ENCODE data around the gene REV3L.
A peak's percentile ranks its signal among the peaks of the same experiment; 100 is the strongest.

REV3L gene

GRCh38 chr6:111450087-111450486 lies 32.9 kb downstream of the REV3L start:
- no peak for DNase-seq (ENCODE audit: extremely low spot score)
- TF ChIP-seq CTCF (IDR thresholded peaks at IDR 0.05; ENCODE audit: control extremely low read depth, extremely low read depth, low read depth, missing control alignments) = no peak
- ChIA-PET POLR2A (interaction anchor here (0.6 kb wide), 1 partner anchor 34 kb away, joined by 3 read pairs; no protein-coding TSS in a partner anchor), CTCF (interaction anchor here (1.5 to 2.9 kb wide), 2 partner anchors 9 to 29 kb away, joined by 5 to 9 read pairs; no protein-coding TSS in a partner anchor)

- ChIA-PET CTCF (no interaction called here), POLR2A (no interaction called here)
- TF ChIP-seq CTCF (IDR thresholded peaks at IDR 0.05; ENCODE audit: control extremely low read depth, extremely low read depth, low read depth, missing control alignments) = no peak
- no peak for DNase-seq (ENCODE audit: extremely low spot score)
Measured at GRCh38 chr6:111449129-111449528, 33.9 kb downstream of the REV3L start.

- CTCF ChIA-PET = interaction anchor here (1.2 kb wide), 1 partner anchor 188 kb away, joined by 3 read pairs; no protein-coding TSS in a partner anchor
- TF ChIP-seq CTCF (IDR thresholded peaks at IDR 0.05; ENCODE audit: control extremely low read depth, extremely low read depth, low read depth, missing control alignments) = no peak
Measured at GRCh38 chr6:111447051-111447450, 36.0 kb downstream of the REV3L start.

GRCh38 chr6:111445861-111446267 lies 37.2 kb downstream of the REV3L start:
- CTCF ChIA-PET = interaction anchor here (1.2 kb wide), 1 partner anchor 187 kb away, joined by 3 read pairs; no protein-coding TSS in a partner anchor
- DNase-seq (ENCODE audit: extremely low spot score) = no peak
- no peak for TF ChIP-seq CTCF (IDR thresholded peaks at IDR 0.05; ENCODE audit: control extremely low read depth, extremely low read depth, low read depth, missing control alignments)
- POLR2A ChIA-PET = no interaction called here

More at GRCh38 chr6:111447051-111447450, 36.0 kb downstream of the REV3L start:
- POLR2A ChIA-PET = no interaction called here
- no peak for DNase-seq (ENCODE audit: extremely low spot score)

- ChIA-PET POLR2A (no interaction called here), CTCF (no interaction called here)
- no peak for TF ChIP-seq CTCF (IDR thresholded peaks at IDR 0.05; ENCODE audit: control extremely low read depth, extremely low read depth, low read depth, missing control alignments)
- DNase-seq (ENCODE audit: extremely low spot score) = no peak
Measured at GRCh38 chr6:111444794-111445193, 38.2 kb downstream of the REV3L start.

GRCh38 chr6:111441678-111442243 lies 41.3 kb downstream of the REV3L start:
- ChIA-PET POLR2A (no interaction called here), CTCF (interaction anchor here (0.8 to 1.6 kb wide), 4 partner anchors 9 to 37 kb away, joined by 3 to 5 read pairs (median 4); no protein-coding TSS in a partner anchor)
- DNase-seq (ENCODE audit: extremely low spot score) = peak; percentile 25
- TF ChIP-seq CTCF (IDR thresholded peaks at IDR 0.05; ENCODE audit: control extremely low read depth, extremely low read depth, low read depth, missing control alignments) = no peak
